GM19240 (cell line): ENCODE data around the gene GAPT.

ENCODE experiments used
- DNase-seq: peaks from one replicate; pipeline ENCODE4 v3.0.0; 2011; ENCODE audit warnings: low spot score; ENCODE audit not compliant: insufficient read length

Gene GAPT

GRCh38 chr5:58491216-58491892, at the start of gene GAPT:
GAPT (plus strand) TSS chr5:58491435; CDS start chr5:58494537, 3,102 bp downstream.
- DNase-seq, result no peak

GRCh38 chr5:58444805-58445204, 46.4 kb upstream of the GAPT start:
- no peak for DNase-seq

- DNase-seq, result no peak
Measured at GRCh38 chr5:58446024-58446423, 45.2 kb upstream of the GAPT start.

- DNase-seq, result no peak
Measured at GRCh38 chr5:58447226-58447625, 44.0 kb upstream of the GAPT start.

- DNase-seq, result no peak
Measured at GRCh38 chr5:58450018-58450417, 41.2 kb upstream of the GAPT start.

GRCh38 chr5:58450811-58451629, 40.2 kb upstream of the GAPT start:
- DNase-seq, result no peak

GRCh38 chr5:58451732-58452565, 39.3 kb upstream of the GAPT start:
- no peak for DNase-seq

- DNase-seq, result no peak
Measured at GRCh38 chr5:58452566-58453258, 38.5 kb upstream of the GAPT start.

GRCh38 chr5:58453306-58453705, 37.9 kb upstream of the GAPT start:
- DNase-seq, result no peak

GRCh38 chr5:58454025-58454424, 37.2 kb upstream of the GAPT start:
- DNase-seq, result no peak

- DNase-seq, result no peak
Measured at GRCh38 chr5:58455066-58455465, 36.2 kb upstream of the GAPT start.

GRCh38 chr5:58455480-58455879, 35.8 kb upstream of the GAPT start:
- DNase-seq, result no peak

- DNase-seq, result no peak
Measured at GRCh38 chr5:58456026-58456425, 35.2 kb upstream of the GAPT start.

GRCh38 chr5:58456486-58456885, 34.7 kb upstream of the GAPT start:
- DNase-seq, result no peak

GRCh38 chr5:58457050-58457449, 34.2 kb upstream of the GAPT start:
- no peak for DNase-seq

GRCh38 chr5:58458141-58458742, 33.0 kb upstream of the GAPT start:
- DNase-seq, result no peak

- no peak for DNase-seq
Measured at GRCh38 chr5:58458743-58459145, 32.5 kb upstream of the GAPT start.

- DNase-seq, result no peak
Measured at GRCh38 chr5:58459146-58460001, 31.9 kb upstream of the GAPT start.

GRCh38 chr5:58460002-58460731, 31.1 kb upstream of the GAPT start, which contains the start of gene PLK2:
PLK2 (minus strand) TSS chr5:58460086; CDS start chr5:58459959, 127 bp downstream.
- peak; percentile 28 for DNase-seq
